Hematopoietic multipotent progenitor cell treated with erythropoietin and hydrocortisone succinate and interleukin-3 and kit ligand, for 4 days (in vitro differentiated cells): Measurements from ENCODE around the gene TAS1R1.
"Not testable (repeated sequence)": the region's sequence is repeated elsewhere in the genome, so short reads cannot be mapped to it uniquely, and the experiment has no call there.

Experiments used
- DNase-seq: peaks from one replicate; pipeline ENCODE4 v3.0.0-alpha.2; 2015

Gene TAS1R1

GRCh38 chr1:6592441-6592840 is 37.3 kb downstream of the TAS1R1 start:
- no peak for DNase-seq

GRCh38 chr1:6592865-6593593 is 37.9 kb downstream of the TAS1R1 start:
- no peak for DNase-seq

GRCh38 chr1:6593810-6594209 is 38.7 kb downstream of the TAS1R1 start:
- DNase-seq = no peak

- DNase-seq = no peak
Observed at GRCh38 chr1:6594977-6595740, 40.1 kb downstream of the TAS1R1 start.

GRCh38 chr1:6596351-6596750 is 41.2 kb downstream of the TAS1R1 start:
- DNase-seq = no peak

- no peak for DNase-seq
Observed at GRCh38 chr1:6596886-6597776, 42.0 kb downstream of the TAS1R1 start.

GRCh38 chr1:6597777-6598131 is 42.6 kb downstream of the TAS1R1 start:
- DNase-seq = no peak

- DNase-seq = peak; percentile 86
Observed at GRCh38 chr1:6599141-6599975, 44.3 kb downstream of the TAS1R1 start.

- DNase-seq = not testable (repeated sequence)
Observed at GRCh38 chr1:6599991-6600390, 44.9 kb downstream of the TAS1R1 start.

GRCh38 chr1:6600410-6601048 is 45.4 kb downstream of the TAS1R1 start:
- DNase-seq = no peak

GRCh38 chr1:6601049-6601922 is 46.2 kb downstream of the TAS1R1 start:
- DNase-seq = peak; percentile 98

GRCh38 chr1:6601923-6602668 is 47.0 kb downstream of the TAS1R1 start:
- DNase-seq = peak; percentile 58

GRCh38 chr1:6602669-6603237 is 47.6 kb downstream of the TAS1R1 start, which contains the start of gene KLHL21:
Gene KLHL21, minus strand, starts transcription at chr1:6602869. Its CDS starts 52 bp downstream, at chr1:6602817.
- DNase-seq = peak; percentile 96

GRCh38 chr1:6603238-6603914 is 48.3 kb downstream of the TAS1R1 start:
- peak; percentile 85 for DNase-seq

- DNase-seq = no peak
Observed at GRCh38 chr1:6603915-6604558, 48.9 kb downstream of the TAS1R1 start.

- no peak for DNase-seq
Observed at GRCh38 chr1:6612641-6613360, 57.7 kb downstream of the TAS1R1 start.

GRCh38 chr1:6613361-6614018 is 58.4 kb downstream of the TAS1R1 start, which contains the start of gene PHF13:
Gene PHF13, plus strand, starts transcription at chr1:6613731. Its CDS starts 336 bp downstream, at chr1:6614067.
- peak; percentile 99 for DNase-seq
